Measurements from ENCODE around the gene CAVIN4.

DNA sequence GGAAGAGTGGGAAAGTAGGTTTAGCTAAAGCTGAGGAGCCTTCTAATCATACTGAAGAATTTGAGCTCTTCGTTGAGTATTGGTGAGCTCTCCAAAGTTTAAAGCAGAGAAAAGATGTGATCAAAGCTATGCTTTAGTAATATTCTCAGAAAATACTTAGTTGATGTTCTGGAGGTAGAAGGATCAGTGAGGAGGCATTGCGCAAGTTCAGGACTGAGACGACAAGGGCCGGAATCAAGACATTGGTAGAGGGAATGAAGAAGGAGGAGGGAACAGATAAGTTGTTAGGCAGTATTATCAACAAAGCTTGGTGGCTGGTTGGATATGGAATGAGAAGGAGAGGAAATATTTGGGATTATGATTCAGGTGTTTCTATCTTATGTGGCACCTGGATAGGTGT is 7.1 kb downstream of the CAVIN4 start:
- TF ChIP-seq, protein P1, sequence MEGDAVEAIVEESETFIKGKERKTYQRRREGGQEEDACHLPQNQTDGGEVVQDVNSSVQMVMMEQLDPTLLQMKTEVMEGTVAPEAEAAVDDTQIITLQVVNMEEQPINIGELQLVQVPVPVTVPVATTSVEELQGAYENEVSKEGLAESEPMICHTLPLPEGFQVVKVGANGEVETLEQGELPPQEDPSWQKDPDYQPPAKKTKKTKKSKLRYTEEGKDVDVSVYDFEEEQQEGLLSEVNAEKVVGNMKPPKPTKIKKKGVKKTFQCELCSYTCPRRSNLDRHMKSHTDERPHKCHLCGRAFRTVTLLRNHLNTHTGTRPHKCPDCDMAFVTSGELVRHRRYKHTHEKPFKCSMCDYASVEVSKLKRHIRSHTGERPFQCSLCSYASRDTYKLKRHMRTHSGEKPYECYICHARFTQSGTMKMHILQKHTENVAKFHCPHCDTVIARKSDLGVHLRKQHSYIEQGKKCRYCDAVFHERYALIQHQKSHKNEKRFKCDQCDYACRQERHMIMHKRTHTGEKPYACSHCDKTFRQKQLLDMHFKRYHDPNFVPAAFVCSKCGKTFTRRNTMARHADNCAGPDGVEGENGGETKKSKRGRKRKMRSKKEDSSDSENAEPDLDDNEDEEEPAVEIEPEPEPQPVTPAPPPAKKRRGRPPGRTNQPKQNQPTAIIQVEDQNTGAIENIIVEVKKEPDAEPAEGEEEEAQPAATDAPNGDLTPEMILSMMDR (IDR thresholded peaks at IDR 0.05): no peak
- no peak for TF ChIP-seq POLR2A (IDR thresholded peaks at IDR 0.05)

Measured in thyroid gland (tissue), 4 donors.